Measurements from ENCODE around the gene TBCD.

GRCh38 chr17:82841921-82842596, 90.2 kb downstream of the TBCD start:
- TF ChIP-seq CTCF (IDR thresholded peaks at IDR 0.05; ENCODE audit: insufficient read depth, low read depth, low read length) (no peak), EZH2 (IDR thresholded peaks at IDR 0.05; ENCODE audit: insufficient read depth, low read length) (no peak)
